CD4-positive, alpha-beta T cell treated with Interleukin-6 for 4 hours (primary cell): Measurements from ENCODE around the gene PKD1.

Experiments
- DNase-seq: peaks from one replicate; pipeline ENCODE4 v3.0.0-alpha.2; 2020; ENCODE audit warnings: mixed read lengths

Gene PKD1

DNA sequence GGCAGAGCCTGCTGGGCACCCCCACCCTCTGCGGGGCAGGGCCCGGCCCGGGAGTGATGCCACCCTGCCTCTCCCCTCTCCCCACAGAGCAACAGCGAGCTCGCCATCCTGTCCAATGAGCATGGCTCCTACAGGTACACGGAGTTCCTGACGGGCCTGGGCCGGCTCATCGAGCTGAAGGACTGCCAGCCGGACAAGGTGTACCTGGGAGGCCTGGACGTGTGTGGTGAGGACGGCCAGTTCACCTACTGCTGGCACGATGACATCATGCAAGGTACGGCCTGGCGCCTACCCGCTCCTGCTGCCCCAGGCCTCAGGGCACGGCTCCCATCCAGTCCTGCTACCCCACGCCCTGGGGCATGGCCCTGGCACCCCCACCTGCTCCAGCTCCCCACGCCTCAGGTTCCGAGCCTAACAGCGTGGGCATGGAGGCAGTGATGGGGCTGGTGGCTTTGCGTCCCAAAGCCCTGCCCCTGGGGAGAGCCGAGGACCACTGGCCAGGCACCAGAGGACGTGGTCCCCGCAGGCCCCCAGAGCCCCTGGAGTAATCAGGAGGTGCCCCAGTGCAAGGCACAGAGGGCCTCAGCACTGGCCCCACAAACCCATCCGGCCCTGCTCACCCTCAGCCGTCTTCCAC lies 49.5 kb downstream of the PKD1 start:
- DNase-seq, result no peak

DNA sequence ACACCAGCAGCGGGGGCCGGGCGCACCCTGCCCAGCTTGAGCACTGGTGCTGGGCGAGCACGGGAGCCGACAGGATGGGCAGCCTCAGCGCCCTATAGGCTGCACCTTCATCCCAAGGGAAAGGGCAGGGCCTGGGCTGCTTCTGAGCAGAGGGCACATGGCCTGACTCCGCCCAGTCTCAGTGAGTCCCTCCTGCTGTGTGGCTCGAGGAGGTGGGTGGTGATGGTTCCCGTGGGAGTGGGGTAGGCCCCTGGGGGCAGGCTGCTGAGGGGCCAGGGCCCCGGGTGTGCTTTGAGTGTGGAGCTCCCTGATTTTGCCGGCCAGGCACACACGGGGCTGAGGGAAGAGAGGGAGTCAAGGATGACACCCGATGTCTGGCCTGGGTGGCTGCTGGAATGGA lies 50.0 kb downstream of the PKD1 start:
- DNase-seq, result no peak

DNA sequence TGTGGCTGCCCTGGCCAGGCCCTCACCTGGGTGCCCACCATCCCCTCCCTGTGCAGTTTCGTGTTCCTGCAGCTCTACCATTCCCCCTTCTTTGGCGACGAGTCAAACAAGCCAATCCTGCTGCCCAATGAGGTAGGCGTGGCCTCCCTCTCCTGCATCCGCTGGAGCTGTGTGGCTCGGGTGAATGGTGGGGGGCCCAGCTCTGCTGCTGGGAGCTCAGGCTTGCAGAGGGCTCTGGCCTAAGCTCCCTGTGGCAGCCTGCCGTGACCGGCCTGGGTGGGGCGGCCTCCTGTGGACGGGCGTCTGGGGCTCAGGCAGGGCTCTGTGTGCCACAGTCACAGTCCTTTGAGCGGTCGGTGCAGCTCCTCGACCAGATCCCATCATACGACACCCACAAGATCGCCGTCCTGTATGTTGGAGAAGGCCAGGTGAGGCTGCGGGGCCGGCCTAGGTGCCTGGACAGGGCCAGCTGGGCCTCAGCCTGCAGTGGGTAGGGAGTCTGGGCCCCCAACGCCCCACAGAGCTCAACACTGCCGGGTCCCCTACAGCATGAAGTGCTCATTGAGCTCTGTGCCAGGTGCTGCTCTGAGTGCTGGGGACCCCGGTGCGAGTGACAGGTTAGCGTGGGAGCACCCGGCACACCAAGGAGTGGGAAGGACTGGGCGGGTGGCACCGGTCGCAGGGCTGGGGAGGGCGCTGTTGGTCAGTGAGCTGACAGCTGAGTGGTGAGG lies 50.6 kb downstream of the PKD1 start:
- no peak for DNase-seq

DNA sequence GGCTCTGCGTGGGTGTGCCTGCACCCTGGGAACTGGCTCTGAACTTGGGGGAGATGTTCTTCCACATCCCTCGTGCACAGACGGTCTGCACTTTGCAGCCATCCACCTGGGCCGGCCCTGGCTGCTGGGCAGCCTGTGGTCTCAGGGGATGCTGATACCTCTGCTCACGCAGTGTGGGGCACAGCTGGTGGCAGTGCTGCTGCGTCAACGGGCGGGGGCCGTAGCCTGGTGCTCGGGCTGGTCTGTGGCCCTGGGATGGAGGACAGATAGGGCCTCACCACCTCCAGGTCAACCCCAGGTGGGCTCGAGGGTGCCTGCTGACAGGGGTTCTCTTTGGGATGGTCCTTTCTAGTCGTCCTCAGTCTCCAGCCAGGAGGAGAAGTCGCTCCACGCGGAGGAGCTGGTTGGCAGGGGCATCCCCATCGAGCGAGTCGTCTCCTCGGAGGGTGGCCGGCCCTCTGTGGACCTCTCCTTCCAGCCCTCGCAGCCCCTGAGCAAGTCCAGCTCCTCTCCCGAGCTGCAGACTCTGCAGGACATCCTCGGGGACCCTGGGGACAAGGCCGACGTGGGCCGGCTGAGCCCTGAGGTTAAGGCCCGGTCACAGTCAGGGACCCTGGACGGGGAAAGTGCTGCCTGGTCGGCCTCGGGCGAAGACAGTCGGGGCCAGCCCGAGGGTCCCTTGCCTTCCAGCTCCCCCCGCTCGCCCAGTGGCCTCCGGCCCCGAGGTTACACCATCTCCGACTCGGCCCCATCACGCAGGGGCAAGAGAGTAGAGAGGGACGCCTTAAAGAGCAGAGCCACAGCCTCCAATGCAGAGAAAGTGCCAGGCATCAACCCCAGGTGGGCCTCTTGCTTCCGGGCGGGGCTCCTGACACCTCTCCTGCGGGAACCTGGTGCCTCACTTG lies 51.6 kb downstream of the PKD1 start:
- DNase-seq, result no peak

DNA sequence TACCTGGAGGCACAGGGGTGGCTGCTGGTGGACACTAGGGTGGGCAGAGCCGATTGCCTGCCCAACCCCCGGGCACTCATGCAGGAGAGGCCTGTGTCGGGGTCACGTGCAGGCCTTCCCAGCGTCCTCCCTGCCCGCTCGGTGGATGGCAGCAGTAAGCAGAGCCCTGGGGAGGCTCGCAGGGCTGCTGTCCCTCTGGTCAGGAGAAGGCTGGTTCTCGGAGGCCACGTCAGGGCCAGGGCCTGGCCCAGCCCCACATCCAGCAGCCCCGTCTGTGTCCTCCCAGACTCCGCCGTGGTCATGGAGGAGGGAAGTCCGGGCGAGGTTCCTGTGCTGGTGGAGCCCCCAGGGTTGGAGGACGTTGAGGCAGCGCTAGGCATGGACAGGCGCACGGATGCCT lies 52.3 kb downstream of the PKD1 start:
- no peak for DNase-seq

DNA sequence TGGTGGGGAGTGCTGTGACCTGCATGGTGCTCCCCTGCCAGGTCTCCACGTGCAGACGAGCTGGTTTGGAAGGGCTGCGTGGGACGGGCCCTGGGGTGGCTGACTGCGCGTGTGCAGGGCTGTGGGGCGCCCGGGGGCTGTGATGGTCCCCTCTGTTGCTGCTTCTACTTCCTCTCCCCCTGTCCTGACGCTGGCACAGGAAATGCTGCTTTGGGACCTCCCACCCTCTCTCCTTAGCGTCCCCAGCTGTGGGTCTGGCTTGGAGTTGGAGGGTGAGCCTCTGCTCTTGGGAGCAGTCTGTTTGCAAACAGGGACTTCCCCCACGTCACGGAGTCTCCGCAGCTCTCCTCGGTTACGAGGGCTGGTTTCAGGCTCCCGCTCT lies 52.7 kb downstream of the PKD1 start:
- no peak for DNase-seq

DNA sequence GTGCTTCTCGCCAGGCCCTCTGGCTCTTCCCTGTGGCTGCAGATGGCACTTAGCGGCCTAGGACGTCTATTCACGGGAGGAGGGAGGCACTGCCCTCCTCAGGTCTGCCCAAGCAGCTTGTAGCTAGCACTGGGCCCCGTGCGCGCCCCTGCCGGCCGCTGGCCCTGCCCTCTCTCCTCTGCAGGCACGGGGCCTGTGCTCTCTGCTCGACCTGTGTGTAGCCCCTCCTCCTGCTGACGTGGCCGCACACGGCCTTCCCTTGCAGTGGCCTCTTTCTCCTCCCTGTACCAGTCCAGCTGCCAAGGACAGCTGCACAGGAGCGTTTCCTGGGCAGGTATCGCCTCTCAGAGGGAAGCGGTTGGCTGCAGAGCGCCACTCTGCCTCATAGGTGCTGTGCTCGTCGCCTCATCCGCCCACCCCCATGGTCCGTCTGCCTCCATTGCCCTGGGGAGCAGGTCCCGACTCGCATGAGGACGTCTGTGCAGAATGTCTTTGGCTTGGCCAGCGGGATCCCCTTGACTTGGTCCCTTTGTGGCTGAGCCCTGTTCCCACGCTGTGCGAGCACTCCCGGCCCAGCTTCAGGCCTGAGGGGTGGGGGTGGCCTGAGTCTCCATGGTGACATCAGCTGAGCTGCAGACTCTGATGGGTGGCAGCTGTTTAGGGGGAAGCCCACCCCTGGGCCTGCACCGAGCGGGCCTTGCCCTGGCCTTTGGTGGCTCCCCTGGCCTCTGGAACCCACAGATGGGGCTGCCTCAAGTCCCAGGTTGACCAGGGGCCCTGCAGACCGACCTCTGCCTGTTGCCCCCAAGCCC lies 53.3 kb downstream of the PKD1 start:
- DNase-seq, result no peak

DNA sequence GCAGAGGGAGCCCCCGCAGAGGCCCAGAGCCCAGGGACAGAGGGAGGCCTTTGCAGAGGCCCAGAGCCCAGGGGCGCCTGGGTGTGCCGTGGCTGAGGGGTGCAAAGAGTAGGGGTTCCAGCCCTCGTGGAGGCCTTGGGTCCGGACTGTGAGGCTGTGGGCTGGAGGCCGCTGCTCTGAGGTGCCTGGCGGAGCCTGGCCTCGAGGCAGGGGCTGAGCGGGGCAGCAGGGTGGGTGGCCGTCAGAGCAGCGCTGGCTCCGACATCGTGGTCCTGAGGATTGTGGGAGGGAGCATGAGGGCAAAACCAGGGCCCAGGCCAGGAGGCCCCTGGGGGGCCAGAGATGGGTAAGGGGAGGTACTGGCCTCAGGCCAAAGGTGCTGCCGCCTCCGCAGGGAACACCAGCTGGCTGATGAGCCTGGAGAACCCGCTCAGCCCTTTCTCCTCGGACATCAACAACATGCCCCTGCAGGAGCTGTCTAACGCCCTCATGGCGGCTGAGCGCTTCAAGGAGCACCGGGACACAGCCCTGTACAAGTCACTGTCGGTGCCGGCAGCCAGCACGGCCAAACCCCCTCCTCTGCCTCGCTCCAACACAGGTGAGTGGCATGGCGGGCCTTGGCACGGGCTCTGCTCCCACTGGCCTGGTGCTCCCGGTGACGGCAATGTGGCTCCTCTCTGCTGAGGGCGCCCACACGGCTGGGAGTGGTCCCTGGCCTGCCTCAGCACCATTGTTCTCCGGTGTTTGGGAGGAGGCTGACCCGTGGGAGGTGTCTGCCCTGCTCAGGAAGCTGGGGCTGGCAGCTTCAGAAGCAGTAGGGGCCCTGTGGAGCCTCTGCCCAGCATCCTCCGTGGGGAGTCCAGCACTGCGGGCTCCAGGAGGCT lies 54.3 kb downstream of the PKD1 start:
- no peak for DNase-seq

DNA sequence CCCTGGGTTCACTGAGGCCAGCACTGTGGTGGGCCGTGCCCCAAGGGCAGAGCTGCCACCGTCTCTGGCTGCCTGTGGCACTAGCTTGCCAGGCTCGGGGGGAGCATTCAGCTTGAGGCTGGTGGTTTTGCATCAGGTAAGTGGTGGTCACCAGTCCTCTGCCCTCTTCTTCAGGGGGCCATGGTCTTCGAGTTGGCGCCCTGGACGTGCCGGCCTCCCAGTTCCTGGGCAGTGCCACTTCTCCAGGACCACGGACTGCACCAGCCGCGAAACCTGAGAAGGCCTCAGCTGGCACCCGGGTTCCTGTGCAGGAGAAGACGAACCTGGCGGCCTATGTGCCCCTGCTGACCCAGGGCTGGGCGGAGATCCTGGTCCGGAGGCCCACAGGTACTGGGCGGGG lies 55.7 kb downstream of the PKD1 start:
- DNase-seq, result no peak

DNA sequence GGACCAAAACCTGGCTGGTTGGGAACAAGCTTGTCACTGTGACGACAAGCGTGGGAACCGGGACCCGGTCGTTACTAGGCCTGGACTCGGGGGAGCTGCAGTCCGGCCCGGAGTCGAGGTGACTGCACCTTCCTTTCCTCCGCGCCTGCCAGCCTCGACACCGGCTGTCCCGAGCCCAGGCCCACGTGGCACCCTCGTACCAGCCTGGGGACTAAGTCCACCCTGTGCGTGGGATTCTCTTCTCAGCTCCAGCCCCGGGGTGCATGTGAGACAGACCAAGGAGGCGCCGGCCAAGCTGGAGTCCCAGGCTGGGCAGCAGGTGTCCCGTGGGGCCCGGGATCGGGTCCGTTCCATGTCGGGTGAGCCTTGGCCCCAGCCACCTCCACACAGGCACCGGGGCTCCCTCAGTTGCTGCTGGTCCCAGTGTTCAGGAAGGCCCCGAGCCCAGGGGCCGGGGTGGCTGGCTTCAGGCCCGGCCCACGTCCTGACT lies 56.3 kb downstream of the PKD1 start:
- no peak for DNase-seq

DNA sequence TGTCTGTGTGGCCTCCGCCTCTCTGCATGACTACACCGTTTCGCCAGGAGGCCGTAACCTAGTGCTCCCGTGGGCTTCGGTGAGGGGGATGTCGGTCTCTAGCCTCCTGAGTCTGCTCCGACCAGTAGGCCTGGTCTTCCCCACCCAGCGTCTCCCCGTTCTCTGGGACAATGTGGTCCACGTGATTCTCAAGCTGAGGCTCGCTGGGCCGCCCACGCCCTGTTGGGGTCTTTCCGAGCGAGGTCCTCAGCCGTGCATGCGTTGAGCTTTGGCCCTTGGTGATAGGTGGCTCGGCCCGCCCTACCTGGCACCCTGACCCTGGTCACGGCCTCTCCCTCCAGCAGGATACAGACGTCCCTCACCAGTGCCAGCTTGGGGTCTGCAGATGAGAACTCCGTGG lies 57.0 kb downstream of the PKD1 start:
- no peak for DNase-seq

DNA sequence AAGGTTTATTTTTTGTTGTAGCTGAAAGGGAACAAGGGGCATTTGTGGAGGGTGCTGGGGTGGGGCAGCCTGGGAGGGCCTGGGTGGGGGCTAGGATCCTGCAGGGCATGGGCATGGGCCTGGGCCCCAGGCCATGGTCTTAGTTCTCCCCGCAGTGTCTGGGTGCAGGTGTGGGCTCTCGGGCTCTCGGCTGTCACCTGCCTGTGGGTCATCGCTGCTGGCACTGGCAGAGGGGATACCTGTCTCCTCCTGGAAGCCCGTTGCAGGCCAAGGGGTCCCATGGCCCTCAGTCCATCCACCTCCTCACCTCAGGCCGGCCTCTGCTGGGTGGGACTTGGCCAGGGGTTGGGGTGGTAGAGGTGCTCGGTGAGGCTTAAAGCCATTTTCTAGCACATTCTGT lies 57.6 kb downstream of the PKD1 start:
- DNase-seq, result no peak

DNA sequence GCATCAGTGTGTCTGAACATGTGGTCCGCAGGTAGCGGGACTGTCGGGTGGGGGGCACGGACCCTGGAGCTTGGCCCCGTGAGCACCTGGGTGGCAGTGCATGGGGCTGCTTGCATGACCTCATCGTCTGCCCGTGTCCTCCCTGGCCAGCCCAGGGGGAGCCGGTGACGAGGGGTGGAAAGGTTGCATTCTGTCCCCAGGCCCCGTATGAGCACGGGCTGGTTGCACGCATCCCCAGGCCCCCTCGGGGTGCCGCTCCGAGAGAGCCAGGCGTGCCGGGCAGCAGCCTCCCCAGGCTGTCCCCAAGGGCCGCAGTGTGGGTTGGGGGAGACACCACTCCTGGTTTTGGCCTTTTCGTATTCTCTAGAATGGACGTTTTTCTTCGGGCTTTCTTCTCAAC lies 58.0 kb downstream of the PKD1 start:
- no peak for DNase-seq

DNA sequence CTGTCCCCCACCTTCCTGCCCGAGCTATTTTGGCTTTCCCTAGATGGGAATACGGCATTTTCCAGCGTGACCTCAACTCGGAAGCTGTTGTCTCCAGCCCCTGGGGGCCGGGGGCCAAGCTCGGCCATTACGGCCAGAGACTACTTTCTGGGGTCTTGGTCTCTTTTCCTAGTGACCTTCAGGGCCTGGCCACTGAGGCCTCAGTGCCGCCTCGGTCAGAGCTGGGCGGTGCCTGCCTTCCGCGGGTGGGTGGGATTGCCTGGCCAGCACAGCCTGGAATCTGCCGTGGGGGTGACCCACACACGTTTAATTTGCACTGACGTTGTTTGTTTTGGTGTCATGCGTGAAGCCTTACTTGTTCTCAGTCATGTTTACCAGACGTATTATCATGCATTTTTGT lies 58.7 kb downstream of the PKD1 start:
- DNase-seq, result no peak

DNA sequence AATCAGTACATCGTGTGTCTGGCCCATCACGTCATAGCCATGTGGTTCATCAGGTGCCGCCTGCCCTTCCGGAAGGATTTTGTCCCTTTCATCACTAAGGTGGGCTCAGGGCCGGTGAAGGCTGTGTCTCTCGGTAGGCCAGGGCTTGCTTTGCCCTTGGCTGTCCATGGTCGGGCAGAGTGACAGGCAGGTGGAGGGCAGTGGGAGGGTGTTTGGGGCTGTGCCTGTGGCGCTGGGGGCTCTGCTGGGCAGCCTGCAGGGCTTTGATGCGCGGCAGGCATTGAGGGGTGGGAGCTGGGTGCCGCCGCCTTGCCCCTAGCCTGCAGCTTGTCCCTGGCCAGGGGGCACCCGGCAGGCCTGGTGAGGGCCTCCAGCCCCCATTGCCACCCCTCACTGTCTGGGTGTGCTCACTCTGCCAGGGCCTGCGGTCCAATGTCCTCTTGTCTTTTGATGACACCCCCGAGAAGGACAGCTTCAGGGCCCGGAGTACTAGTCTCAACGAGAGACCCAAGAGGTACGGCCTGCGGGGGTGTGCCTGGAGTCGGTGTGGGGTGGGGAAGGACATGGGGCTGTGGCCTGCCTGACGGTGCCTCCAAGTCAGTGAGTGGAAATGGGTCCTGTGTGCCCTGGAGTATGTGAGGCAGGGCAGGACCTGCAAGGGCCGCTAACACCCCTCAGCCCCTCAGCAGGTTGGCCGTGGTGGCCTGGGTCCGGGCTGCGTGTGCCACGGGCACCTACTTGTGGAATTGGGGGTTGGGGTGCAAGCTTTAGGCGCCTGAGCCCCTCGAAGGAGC lies 59.4 kb downstream of the PKD1 start:
- no peak for DNase-seq

DNA sequence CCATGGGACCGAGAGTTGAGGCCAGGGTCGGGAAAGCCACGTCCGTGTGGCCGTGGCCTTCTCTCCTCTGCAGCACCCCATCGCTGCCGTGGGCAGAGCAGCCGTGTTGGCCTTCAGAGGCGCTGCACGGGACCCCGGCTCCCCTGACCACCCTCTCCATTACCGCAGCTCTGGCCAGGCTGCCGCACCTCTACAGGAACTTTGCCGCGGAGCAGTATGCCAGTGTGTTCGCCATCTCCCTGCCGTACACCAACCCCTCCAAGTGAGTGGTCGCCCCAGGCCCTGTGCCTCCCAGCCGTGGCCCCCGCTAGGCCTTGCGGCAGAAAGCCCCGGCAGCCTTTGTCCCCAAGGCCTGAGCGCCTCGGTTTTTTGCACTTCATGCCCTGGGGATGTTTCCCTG lies 60.1 kb downstream of the PKD1 start:
- DNase-seq, result no peak

DNA sequence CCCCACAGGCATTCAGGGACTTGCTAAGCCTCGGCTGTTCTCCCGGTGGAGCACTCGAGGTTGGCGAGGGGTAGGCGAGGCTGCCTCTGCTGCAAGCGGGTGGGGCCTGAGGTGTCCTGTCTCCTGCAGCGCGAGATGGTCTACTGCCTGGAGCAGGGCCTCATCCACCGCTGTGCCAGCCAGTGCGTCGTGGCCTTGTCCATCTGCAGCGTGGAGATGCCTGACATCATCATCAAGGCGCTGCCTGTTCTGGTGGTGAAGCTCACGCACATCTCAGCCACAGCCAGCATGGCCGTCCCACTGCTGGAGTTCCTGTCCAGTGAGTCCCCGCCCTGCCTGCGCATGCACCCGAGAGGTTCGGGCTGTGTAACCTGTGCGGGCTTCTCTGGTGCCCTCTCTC lies 61.6 kb downstream of the PKD1 start:
- DNase-seq, result no peak

DNA sequence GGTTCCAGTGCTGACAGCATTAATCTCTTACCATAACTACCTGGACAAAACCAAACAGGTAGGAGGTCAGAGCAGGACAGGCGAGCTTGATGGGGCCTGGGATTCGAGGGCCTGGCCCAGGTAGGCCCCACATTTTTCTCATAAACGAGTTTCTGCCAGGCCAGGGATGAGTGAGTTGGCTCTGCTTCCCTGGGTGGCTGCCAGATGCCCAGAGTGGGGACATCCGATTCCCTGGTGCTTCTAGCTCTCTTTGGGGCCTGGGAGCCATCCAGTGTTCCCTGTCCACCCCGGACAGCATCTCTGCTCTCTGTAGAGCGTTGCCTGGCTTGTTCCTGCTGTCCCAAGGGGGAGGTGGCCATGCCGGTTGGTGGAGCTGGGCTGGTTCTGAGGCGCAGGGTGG lies 62.8 kb downstream of the PKD1 start:
- DNase-seq, result no peak

DNA sequence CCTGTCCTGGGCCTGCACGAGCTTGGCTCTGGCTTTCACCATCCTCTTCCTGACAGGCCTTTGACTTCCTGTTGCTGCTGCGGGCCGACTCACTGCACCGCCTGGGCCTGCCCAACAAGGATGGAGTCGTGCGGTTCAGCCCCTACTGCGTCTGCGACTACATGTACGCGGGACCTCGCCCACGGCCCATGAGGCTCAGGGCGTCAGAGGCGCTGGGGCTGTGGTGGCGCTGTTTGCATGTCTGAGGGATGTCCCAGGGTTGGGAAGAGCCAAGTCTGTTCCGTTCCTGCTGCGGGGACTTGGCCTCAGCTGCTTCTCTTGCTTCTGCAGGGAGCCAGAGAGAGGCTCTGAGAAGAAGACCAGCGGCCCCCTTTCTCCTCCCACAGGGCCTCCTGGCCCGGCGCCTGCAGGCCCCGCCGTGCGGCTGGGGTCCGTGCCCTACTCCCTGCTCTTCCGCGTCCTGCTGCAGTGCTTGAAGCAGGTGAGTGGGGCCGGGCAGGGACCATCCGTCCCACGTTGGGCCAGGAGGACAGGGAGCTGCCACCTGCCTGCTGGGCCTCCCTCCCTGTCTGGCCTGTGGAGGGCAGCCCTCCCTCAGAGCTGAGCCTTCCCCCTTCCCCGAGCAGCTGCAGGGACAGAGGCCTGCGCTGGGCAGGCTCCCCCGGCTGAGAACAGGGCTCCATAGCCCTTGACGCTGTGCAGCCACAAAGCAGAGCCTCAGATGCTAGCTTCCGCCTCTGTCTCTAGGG lies 64.1 kb downstream of the PKD1 start:
- DNase-seq, result no peak
